GM13977 (cell line): ENCODE data around the gene EXTL2.
"Not testable (repeated sequence)": the region's sequence is repeated elsewhere in the genome, so short reads cannot be mapped to it uniquely, and the experiment has no call there.

Experiments used
- DNase-seq: peaks from one replicate; pipeline ENCODE4 v3.0.0; 2012; ENCODE audit warnings: low spot score
- in situ Hi-C: fragments of 300-500 bp; cut with MboI; formaldehyde crosslinking; loops from one replicate; pipeline ENCODE4 v1.12.0; 2022; ENCODE audit warnings: low sequenced_read_pairs, low pct_unique_long_range_greater_than_20kb, mixed read lengths, inconsistent platforms; ENCODE audit not compliant: unreplicated experiment
- TF ChIP-seq, protein P1 (sequence below): IDR thresholded peaks from 2 replicates; pipeline ENCODE4 v1.5.1; 2012; ENCODE audit warnings: mild to moderate bottlenecking, control low read depth; ENCODE audit not compliant: insufficient read depth; ENCODE audit errors: extremely low read depth, missing control alignments

Gene EXTL2

DNA sequence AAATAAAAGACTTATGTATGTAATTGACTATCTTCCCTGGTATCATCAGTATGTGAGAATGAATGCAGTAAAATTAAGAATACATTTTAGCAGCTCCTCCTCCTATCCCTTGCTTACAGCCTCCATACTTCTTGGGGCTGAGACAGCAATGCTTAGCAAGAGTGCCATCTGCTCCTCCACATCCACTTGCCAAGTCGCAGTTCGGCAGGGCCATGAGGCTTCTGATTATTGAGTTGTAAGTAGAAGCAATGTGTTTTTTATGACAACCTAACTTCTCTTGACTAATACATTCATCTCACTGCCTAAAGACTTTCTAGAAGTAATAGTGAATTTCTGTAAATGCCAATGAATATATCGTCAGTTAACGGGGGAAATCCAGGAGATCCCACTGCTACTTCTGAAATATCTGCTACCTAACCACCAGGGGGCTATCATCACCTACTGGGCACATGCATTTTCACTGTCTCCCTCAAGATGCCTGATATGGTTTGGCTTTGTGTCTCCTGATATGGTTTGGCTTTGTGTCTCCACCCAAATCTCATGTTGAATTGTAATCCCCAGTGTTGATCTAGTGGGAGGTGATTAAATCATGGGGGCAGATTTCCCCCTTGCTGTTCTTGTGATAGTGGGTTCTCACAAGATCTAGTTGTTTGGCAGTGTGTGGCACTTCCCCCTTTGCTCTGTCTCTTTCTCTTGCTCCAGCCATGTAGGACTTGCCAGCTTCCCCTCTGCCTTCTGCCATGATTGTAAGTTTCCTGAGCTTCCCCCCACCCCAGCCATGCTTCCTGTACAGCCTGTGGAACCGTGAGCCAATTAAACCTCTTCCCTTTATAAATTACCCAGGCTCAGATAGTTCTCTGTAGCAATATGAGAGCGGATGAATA is 59.6 kb downstream of the EXTL2 start:
- in situ Hi-C loops, result no loop called here
- TF ChIP-seq, protein P1, sequence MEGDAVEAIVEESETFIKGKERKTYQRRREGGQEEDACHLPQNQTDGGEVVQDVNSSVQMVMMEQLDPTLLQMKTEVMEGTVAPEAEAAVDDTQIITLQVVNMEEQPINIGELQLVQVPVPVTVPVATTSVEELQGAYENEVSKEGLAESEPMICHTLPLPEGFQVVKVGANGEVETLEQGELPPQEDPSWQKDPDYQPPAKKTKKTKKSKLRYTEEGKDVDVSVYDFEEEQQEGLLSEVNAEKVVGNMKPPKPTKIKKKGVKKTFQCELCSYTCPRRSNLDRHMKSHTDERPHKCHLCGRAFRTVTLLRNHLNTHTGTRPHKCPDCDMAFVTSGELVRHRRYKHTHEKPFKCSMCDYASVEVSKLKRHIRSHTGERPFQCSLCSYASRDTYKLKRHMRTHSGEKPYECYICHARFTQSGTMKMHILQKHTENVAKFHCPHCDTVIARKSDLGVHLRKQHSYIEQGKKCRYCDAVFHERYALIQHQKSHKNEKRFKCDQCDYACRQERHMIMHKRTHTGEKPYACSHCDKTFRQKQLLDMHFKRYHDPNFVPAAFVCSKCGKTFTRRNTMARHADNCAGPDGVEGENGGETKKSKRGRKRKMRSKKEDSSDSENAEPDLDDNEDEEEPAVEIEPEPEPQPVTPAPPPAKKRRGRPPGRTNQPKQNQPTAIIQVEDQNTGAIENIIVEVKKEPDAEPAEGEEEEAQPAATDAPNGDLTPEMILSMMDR, result peak; percentile 37
- peak; percentile 16 for DNase-seq

DNA sequence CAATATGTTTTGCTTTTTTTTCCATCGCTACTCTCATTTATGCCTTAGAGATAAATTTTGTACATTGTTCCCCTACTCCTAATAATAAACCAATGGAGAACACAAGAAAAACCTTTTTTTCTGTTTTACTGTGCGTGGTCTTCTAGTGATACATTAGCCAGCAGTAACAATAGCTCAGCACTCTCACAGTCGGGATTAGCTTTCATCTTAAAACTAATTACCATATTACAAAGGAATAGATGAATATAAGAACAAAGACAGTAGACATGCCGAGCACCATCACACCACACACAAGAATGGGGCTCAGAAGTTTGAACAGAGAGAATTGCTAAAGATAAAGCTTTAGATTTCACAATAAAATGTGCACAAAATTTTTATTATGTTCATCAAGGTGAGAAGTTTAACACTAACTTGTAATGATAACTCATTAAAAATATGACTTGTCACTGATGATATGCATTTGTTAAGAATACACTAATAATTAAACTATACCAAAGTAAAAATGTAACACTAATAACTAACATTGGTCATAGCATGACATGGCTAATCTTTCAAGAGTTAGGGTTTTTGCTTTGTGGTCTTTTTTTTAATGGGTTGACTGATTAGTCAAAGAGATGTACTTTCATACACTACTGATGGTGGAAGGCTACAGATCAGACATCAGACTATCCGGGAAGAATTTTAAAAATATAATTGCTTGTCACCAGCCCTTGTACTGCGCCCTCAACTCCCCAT is 61.8 kb downstream of the EXTL2 start:
- TF ChIP-seq, protein P1, result no peak
- no peak for DNase-seq
- in situ Hi-C loops, result no loop called here

DNA sequence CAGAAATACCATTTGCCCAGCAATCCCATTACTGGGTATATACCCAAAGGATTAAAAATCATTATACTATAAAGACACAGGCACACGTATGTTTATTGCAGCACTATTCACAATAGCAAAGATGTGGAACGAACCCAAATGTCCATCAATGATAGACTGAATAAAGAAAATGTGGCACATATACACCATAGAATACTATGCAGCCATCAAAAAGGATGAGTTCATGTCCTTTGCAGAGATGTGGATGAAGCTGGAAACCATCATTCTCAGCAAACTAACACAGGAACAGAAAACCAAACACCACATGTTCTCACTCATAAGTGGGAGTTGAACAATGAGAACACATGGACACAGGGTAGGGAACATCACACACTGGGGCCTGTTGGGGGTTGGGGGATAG is 69.0 kb downstream of the EXTL2 start:
- in situ Hi-C loops, DNase-seq: not testable (repeated sequence)
